GM12874 (cell line): ENCODE results near the gene P2RX6.

Experiments used
- CTCF ChIP-seq: IDR thresholded peaks from 2 replicates; pipeline ENCODE4 v1.5.1; 2011; ENCODE audit warnings: low read depth, mild to moderate bottlenecking, control low read depth, low read length, moderate library complexity; ENCODE audit not compliant: insufficient read depth

Gene P2RX6

GRCh38 chr22:21032037-21032867 is 17.3 kb downstream of the P2RX6 start, which contains the start of gene SLC7A4:
SLC7A4 (minus strand) TSS chr22:21032561; CDS start chr22:21031812, 749 bp downstream.
- TF ChIP-seq CTCF = no peak

GRCh38 chr22:21032868-21033688 is 18.1 kb downstream of the P2RX6 start:
- no peak for TF ChIP-seq CTCF

- TF ChIP-seq CTCF = no peak
Observed at GRCh38 chr22:21033895-21034294, 18.9 kb downstream of the P2RX6 start.

- no peak for TF ChIP-seq CTCF
Observed at GRCh38 chr22:21034989-21035388, 20.0 kb downstream of the P2RX6 start.

- TF ChIP-seq CTCF = no peak
Observed at GRCh38 chr22:21038405-21038804, 23.4 kb downstream of the P2RX6 start.

GRCh38 chr22:21041937-21042336 is 27.0 kb downstream of the P2RX6 start:
- no peak for TF ChIP-seq CTCF
